Gastrocnemius medialis (tissue), 4 donors: Measurements from ENCODE around the gene MED25.

ENCODE experiments used
- CTCF ChIP-seq, 5 experiments: fragments of 450-650 bp in 3 of 5; fragments of 200-600 bp in 2 of 5; sonication (generic) in 2 of 5; IDR thresholded peaks in 4 of 5; conservative IDR thresholded peaks in 1 of 5; 1 replicate in 4 of 5; 2 replicates in 1 of 5; pipeline ENCODE4 v1.5.1; 2016 to 2019; ENCODE audit warnings: antibody characterized with exemption in 5 of 5, mild to moderate bottlenecking in 3 of 5, moderate library complexity in 3 of 5
- POLR2A ChIP-seq, 2 donors: fragments of 450-650 bp; IDR thresholded peaks; one replicate each; pipeline ENCODE4 v1.6.1; 2017; ENCODE audit warnings: antibody characterized with exemption in 2 of 2, mild to moderate bottlenecking in 2 of 2, moderate library complexity in 2 of 2

DNA sequence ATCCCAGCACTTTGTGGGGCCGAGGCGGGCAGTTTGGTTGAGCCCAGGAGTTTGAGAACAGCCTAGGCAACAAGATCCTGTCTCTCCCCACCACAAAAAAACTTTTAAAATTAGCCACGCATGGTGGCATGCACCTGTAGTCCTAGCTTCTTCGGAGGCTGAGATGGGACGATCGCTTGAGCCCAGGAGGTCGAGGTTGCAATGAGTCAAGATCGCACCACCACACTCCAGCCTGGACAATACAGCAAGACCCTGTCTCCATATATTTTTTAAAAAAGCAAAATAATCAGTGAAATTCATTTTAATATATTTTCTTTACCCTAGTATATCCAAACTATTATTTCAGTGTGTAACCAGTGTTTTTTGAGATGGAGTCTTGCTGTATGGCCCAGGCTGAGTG, 43.1 kb upstream of the MED25 start:
- TF ChIP-seq POLR2A (IDR thresholded peaks at IDR 0.05): no peak
- no peak for TF ChIP-seq CTCF (IDR thresholded peaks at IDR 0.05 in 4 of 5, conservative IDR thresholded peaks at IDR 0.05 in 1 of 5)
